Activated T-helper 2 cell treated with anti-CD3 and anti-CD28 coated beads, Interferon-gamma antibody, Interleukin-2, Interleukin-4, amounts not matched to agents 10 μg/mL and 5 μg/mL and 100 μg/mL, durations not matched to agents 14 hours and 24 hours and 36 hours (primary cell): Measurements from ENCODE around the gene SEC24D. TPM values are rescaled to one million over a fixed set of nuclear protein-coding genes. Genes with fewer than 3 reads are reported as not detected.
"Not testable (repeated sequence)": the region's sequence is repeated elsewhere in the genome, so short reads cannot be mapped to it uniquely, and the experiment has no call there.

ENCODE experiments used
- DNase-seq: peaks from one replicate; pipeline ENCODE4 v3.0.0; 2021; ENCODE audit warnings: low spot score
- H3K27ac Mint-ChIP-seq: one replicate; pipeline ENCODE4 v1.8.0; 2021; ENCODE audit warnings: mixed read lengths
- H3K27me3 Mint-ChIP-seq: one replicate; pipeline ENCODE4 v1.8.0; 2021; ENCODE audit warnings: low read depth, mixed read lengths
- H3K36me3 Mint-ChIP-seq: one replicate; pipeline ENCODE4 v1.8.0; 2021; ENCODE audit warnings: low read depth, mixed read lengths
- H3K4me1 Mint-ChIP-seq: one replicate; pipeline ENCODE4 v1.8.0; 2021; ENCODE audit warnings: low read depth, mixed read lengths
- H3K4me3 Mint-ChIP-seq: one replicate; pipeline ENCODE4 v1.8.0; 2021; ENCODE audit warnings: low read depth, mild to moderate bottlenecking, moderate library complexity, mixed read lengths
- H3K9me3 Mint-ChIP-seq: one replicate; pipeline ENCODE4 v1.8.0; 2021; ENCODE audit warnings: mixed read lengths
- intact Hi-C: fragments of 100-400 bp; cut with micrococcal nuclease; formaldehyde crosslinking; loops from one replicate; pipeline ENCODE4 v1.15.1; 2023
- total RNA-seq: library from RNA; stranded (reverse); gene quantifications from 2 replicates; pipeline ENCODE4 v1.2.3, GENCODE V29; 2022

SEC24D gene, protein sequence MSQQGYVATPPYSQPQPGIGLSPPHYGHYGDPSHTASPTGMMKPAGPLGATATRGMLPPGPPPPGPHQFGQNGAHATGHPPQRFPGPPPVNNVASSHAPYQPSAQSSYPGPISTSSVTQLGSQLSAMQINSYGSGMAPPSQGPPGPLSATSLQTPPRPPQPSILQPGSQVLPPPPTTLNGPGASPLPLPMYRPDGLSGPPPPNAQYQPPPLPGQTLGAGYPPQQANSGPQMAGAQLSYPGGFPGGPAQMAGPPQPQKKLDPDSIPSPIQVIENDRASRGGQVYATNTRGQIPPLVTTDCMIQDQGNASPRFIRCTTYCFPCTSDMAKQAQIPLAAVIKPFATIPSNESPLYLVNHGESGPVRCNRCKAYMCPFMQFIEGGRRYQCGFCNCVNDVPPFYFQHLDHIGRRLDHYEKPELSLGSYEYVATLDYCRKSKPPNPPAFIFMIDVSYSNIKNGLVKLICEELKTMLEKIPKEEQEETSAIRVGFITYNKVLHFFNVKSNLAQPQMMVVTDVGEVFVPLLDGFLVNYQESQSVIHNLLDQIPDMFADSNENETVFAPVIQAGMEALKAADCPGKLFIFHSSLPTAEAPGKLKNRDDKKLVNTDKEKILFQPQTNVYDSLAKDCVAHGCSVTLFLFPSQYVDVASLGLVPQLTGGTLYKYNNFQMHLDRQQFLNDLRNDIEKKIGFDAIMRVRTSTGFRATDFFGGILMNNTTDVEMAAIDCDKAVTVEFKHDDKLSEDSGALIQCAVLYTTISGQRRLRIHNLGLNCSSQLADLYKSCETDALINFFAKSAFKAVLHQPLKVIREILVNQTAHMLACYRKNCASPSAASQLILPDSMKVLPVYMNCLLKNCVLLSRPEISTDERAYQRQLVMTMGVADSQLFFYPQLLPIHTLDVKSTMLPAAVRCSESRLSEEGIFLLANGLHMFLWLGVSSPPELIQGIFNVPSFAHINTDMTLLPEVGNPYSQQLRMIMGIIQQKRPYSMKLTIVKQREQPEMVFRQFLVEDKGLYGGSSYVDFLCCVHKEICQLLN
- total RNA-seq = 54.8 and 60.0 TPM in 2 replicates

DNA sequence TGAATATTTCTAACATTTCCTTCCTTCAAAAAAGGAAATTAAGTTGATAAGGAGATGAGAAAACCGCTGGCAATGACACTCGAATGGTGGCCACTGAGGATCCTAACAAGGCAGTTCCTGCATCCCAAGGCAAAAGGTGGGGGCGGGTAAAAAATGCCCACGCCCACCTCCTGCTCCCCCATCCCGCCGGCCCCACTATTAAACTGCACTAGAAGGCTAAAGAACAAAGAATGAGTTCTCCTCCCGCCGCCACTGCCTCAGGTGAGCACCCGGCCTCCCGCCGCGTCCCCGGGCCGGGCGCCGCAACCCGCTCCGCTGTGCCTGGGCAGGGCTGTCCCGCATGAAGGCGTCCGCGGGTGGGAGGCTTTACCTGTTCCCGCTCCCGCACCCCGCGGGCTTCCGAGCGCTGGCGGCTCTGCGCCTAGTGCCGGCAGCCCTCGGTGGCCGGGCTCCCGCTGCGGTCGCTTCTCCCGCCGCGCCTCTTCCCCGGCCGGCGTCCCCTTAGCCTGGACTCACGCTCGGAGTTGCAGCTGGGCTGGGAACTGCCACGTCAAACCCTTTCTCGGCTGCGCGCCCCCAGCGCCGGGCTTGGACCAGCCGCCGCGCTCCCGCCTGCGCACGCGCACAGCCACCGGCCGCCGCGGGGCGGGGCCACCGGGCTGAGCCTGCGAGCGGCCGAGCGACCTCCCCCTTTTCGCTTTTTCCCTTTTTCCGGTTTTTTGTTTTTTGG lies at the start of gene SEC24D:
Gene SEC24D (minus strand): TSS at position 556 of the 730 bp plus-strand sequence. CDS start 2,430 bp downstream, outside the sequence.
- Mint-ChIP-seq H3K27me3 (peaks cover 8% of the 10 kb centered on the region), H3K27ac (peak within 1 kb of the TSS; percentile 99), H3K36me3 (peaks cover 30% of the 10 kb centered on the region), H3K4me1 (peaks cover 27% of the 10 kb centered on the region), H3K9me3 (no peaks in the 10 kb centered on the region), H3K4me3 (peak within 1 kb of the TSS; percentile 100)
- DNase-seq = peak; percentile 83
- intact Hi-C loops = loop anchor here (2.0 to 10.0 kb wide), 5 partner anchors 15 to 558 kb away; partner anchors contain the start of genes METTL14 and USP53

DNA sequence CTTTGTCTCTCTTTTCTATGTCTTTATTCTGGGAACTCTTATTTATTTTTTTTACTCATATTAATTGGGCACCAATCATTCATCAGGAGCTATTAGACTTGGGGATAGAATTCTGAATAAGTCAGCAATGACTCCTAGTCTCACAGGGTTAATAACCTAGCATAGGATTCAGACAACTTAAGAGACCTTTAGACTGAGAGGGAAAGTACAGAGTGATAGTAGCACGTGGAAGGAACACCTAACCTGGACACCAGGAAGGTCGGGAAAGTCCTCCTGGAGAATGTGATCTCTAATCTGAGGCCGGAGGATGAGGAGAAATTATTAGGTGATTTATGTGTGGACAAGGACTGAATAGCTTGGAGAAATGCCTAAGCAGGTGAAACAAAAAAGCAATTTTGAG lies 48.8 kb upstream of the SEC24D start:
- H3K36me3 Mint-ChIP-seq = no peaks in the 10 kb centered on the region

DNA sequence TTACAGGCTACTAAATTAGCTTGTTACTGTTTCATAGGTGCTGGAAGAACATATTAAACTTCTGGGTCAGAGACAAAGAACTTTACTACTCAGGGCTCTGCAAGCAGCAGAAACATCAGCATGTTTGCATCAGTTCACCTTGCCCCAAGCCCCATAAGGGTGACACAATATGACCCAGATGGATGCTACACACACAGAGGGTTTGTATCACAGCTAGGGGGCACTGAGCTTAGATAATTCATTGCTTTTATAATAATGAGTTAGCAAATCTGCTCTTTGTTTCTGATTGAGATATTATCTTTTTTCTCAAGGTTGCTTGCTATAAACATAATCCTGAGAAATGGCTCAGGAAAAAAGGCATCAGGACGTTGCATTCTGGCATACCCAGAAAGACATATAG lies 47.9 kb upstream of the SEC24D start:
- intact Hi-C loops = no loop called here
- Mint-ChIP-seq H3K4me3 (no peak overlapping the region), H3K36me3 (no peaks in the 10 kb centered on the region), H3K9me3 (peaks cover under 1% of the 10 kb centered on the region), H3K4me1 (peaks cover 7% of the 10 kb centered on the region), H3K27me3 (peaks cover 21% of the 10 kb centered on the region), H3K27ac (no peak overlapping the region)
- DNase-seq = no peak

More for the DNA sequence above, 48.8 kb upstream of the SEC24D start:
- Mint-ChIP-seq H3K9me3 (no peaks in the 10 kb centered on the region), H3K27ac (no peak overlapping the region), H3K4me3 (no peak overlapping the region), H3K4me1 (peaks cover 13% of the 10 kb centered on the region), H3K27me3 (peaks cover 24% of the 10 kb centered on the region)
- DNase-seq = no peak
- intact Hi-C loops = no loop called here

DNA sequence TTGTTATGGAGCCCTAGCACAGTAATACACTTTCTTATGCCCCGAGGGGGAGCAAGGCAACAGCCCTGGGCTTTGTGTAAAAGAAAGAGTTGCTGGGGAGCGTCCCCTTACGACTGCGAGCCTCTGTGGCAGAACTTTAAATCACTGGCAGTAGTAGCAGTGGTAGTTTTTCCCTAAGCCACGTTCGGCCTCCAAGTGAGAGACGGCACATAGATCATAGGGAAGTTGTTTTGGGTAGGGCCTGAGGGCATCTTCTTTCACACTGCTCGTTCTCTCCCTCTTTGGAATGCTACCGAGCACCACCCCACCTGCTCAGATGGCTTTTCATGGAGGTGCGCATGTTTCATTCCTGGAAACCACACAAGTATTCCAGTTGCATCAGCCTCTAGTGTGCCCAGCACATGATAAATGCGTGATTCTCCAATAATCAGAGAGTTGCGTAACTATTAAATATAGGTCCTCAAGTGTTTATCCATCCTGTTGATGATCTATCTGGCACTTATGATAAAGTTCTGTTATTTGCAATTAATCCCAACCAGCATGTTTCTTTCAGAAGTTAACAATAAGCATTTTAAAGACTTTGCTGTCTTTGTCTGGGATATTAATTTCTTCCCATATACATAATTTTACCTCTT lies 45.7 kb upstream of the SEC24D start:
- H3K4me1 Mint-ChIP-seq = no peaks in the 10 kb centered on the region
- DNase-seq = no peak
- H3K27ac Mint-ChIP-seq = no peak overlapping the region
- peaks cover 6% of the 10 kb centered on the region for H3K9me3 Mint-ChIP-seq
- no peak overlapping the region for H3K4me3 Mint-ChIP-seq
- peaks cover 9% of the 10 kb centered on the region for H3K27me3 Mint-ChIP-seq
- intact Hi-C loops = no loop called here
- H3K36me3 Mint-ChIP-seq = no peaks in the 10 kb centered on the region

DNA sequence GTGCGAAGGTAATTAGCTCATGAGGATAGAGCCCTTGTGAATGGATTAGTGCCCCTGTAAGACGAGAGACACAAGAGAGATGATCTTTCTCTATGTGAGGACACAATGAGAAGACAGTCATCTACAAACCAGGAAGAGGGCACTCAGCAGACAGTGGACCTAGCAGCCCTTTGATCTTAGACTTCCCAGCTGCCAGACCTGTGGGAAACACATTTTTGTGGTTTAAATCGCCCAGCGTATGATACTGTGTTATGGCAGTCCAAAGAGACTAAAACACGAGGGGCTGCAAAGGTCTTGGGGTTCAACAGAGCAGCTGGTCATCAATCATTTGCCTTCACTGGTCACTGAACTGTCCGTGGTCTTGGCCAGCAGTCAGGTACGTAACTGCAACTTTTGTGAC lies 43.5 kb upstream of the SEC24D start:
- intact Hi-C loops = no loop called here
- Mint-ChIP-seq H3K9me3 (peaks cover 6% of the 10 kb centered on the region), H3K27ac (no peak overlapping the region), H3K36me3 (no peaks in the 10 kb centered on the region), H3K27me3 (peaks cover 5% of the 10 kb centered on the region), H3K4me1 (no peaks in the 10 kb centered on the region), H3K4me3 (no peak overlapping the region)
- no peak for DNase-seq

DNA sequence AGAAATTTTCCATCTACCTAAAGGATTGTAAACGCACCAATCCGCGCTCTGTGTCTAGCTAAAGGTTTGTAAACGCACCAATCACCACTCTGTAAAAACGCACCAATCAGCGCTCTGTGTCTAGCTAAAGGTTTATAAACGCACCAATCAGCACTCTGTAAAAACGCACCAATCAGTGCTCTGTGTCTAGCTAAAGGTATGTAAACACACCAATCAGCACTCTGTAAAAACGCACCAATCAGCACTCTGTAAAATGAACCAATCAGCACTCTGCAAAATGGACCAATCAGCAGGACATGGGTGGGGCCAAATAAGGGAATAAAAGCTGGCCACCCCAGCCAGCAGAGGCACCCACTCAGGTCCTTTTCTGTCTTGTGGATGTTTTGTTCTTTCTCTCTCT lies 42.6 kb upstream of the SEC24D start:
- H3K4me3 Mint-ChIP-seq, intact Hi-C loops, H3K4me1 Mint-ChIP-seq, DNase-seq, H3K36me3 Mint-ChIP-seq, H3K9me3 Mint-ChIP-seq, H3K27me3 Mint-ChIP-seq, H3K27ac Mint-ChIP-seq: not testable (repeated sequence)

DNA sequence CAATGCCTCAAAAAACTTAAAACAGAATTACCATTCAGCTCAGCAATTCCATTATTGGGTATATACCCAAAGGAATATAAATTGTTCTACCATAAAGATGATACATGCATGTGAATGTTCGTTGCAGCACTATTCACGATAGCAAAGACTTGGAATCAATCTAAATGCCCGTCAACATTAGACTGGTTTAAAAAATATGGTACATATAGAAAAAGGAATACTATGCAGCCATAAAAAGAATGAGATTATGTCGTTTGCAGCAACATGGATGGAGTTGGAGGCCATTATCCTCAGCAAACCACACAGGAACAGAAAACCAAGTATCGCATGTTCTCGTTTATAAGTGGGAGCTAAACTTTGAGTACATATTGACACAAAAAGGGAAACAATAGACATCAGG lies 41.9 kb upstream of the SEC24D start:
- H3K4me3 Mint-ChIP-seq = no peak overlapping the region
- peaks cover 6% of the 10 kb centered on the region for H3K9me3 Mint-ChIP-seq
- intact Hi-C loops = no loop called here
- no peaks in the 10 kb centered on the region for H3K4me1 Mint-ChIP-seq
- peaks cover 8% of the 10 kb centered on the region for H3K27me3 Mint-ChIP-seq
- no peak for DNase-seq
- no peaks in the 10 kb centered on the region for H3K36me3 Mint-ChIP-seq
- H3K27ac Mint-ChIP-seq = no peak overlapping the region

DNA sequence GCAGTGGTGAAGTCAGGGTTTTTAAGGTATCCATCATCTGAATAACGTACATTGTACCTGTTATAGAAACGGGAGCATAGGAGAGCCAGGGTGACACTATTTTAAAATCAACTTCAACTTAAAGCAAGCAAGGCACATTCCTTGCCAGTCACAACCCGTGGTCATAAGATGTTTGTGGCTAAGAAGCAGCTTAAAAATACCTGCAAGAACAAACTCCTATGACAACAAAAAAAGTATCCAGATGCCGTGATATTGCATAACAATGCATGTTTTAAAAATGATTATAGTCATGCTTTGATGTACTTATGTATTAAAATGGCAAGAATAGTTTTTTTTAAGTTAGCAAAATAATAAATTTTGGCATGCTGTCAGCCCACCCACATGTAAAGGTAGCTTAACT lies 36.3 kb upstream of the SEC24D start:
- Mint-ChIP-seq H3K27me3 (peaks cover 7% of the 10 kb centered on the region), H3K4me1 (no peaks in the 10 kb centered on the region), H3K27ac (no peak overlapping the region), H3K9me3 (no peaks in the 10 kb centered on the region), H3K36me3 (no peaks in the 10 kb centered on the region), H3K4me3 (no peak overlapping the region)
- no peak for DNase-seq
- intact Hi-C loops = no loop called here

DNA sequence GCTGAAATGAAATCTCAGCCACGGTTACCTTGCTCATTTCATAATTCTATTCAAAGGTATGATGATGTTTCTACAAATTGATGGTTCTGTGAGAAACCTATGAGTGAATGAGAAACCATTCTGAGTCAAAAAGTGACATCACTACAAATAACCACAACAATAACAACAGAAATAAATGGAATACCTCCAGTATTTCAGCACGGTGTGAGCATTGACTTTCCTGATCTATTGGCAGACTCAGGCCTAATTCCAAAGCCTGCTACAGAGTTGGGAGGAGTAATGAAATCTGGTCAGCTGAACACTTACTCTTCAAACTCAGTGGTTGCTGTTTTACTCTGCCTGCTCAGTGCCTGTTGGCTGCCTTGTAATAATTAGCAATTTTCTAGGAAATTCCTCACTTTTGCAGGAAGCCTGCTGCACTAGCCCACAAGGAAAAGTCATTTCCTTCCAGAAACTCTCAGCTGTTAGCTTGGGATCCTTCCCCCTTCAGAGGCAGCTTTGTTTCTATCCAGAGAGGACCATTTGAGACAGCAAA lies 33.9 kb upstream of the SEC24D start:
- peaks cover 7% of the 10 kb centered on the region for H3K27me3 Mint-ChIP-seq
- no peaks in the 10 kb centered on the region for H3K4me1 Mint-ChIP-seq
- no peak overlapping the region for H3K27ac Mint-ChIP-seq
- H3K4me3 Mint-ChIP-seq = no peak overlapping the region
- intact Hi-C loops = no loop called here
- H3K36me3 Mint-ChIP-seq = no peaks in the 10 kb centered on the region
- no peaks in the 10 kb centered on the region for H3K9me3 Mint-ChIP-seq
- DNase-seq = no peak

DNA sequence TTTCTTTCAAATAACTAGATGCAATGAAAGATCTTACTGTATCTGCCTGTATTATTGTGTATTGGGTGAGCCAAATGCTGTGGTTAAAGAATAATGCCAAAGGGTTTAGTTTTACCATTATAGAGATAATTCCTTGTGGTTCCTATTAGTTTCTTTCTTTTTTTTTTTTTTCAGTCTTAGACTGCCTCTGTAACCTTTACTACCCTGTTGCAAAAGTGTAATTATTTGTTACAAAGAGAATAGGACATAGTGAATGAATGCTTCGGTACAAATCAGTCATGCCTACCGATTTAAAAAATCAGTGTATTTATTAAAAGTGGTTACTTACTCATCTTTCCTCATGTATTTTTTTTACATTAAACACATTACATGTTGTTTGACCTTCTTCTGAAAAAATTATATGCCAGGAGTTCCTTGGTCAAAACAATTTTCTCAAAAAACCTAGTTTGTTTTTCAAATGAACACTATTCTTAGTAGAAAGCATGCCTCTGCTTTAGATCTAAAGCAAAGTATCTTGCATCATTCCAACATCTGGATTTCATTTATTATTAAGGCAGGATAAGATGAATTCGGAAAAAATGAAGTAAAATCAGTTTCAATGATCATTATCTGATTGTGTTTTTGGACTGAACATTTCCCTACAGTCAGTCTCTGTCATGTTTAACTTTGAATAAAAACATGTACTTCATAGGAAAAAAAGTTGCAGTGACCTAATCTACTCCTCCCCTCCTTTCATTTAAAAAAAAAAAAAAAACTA lies 31.6 kb upstream of the SEC24D start:
- DNase-seq = no peak
- Mint-ChIP-seq H3K4me3 (no peak overlapping the region), H3K27me3 (peaks cover 7% of the 10 kb centered on the region), H3K27ac (no peak overlapping the region), H3K9me3 (no peaks in the 10 kb centered on the region), H3K4me1 (no peaks in the 10 kb centered on the region), H3K36me3 (no peaks in the 10 kb centered on the region)
- intact Hi-C loops = no loop called here

DNA sequence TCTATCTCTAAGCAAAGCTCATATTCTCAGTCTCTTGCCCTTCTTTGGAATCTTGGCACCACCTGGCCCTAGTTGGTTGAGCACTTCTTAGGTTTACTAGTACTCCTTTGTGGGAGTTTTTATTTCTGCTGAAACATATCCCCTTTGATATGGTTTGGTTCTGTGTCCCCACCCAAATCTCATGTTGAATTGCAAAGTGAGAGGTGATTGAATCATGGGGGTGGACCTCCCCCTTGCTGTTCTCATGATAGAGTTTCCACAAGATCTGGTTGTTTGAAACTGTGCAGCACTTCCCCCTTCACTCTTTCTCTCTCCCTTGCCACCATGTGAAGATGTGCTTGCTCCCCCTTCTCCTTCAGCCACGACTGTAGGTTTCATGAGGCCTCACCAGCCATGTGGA lies 30.5 kb upstream of the SEC24D start:
- intact Hi-C loops = no loop called here
- Mint-ChIP-seq H3K27me3 (peaks cover 10% of the 10 kb centered on the region), H3K4me1 (no peaks in the 10 kb centered on the region), H3K36me3 (no peaks in the 10 kb centered on the region), H3K4me3 (no peak overlapping the region), H3K27ac (no peak overlapping the region), H3K9me3 (no peaks in the 10 kb centered on the region)
- DNase-seq = no peak
